HG02885 (cell line): ENCODE results near the gene TLE1.
"Not testable (repeated sequence)": the region's sequence is repeated elsewhere in the genome, so short reads cannot be mapped to it uniquely, and the experiment has no call there.

Source experiments
- ATAC-seq: cut with Tn5 transposase; IDR thresholded peaks from one replicate; pipeline ENCODE4 v1.9.1; 2021; ENCODE audit warnings: mild to moderate bottlenecking; ENCODE audit not compliant: unreplicated experiment, poor library complexity

TLE1 gene

DNA sequence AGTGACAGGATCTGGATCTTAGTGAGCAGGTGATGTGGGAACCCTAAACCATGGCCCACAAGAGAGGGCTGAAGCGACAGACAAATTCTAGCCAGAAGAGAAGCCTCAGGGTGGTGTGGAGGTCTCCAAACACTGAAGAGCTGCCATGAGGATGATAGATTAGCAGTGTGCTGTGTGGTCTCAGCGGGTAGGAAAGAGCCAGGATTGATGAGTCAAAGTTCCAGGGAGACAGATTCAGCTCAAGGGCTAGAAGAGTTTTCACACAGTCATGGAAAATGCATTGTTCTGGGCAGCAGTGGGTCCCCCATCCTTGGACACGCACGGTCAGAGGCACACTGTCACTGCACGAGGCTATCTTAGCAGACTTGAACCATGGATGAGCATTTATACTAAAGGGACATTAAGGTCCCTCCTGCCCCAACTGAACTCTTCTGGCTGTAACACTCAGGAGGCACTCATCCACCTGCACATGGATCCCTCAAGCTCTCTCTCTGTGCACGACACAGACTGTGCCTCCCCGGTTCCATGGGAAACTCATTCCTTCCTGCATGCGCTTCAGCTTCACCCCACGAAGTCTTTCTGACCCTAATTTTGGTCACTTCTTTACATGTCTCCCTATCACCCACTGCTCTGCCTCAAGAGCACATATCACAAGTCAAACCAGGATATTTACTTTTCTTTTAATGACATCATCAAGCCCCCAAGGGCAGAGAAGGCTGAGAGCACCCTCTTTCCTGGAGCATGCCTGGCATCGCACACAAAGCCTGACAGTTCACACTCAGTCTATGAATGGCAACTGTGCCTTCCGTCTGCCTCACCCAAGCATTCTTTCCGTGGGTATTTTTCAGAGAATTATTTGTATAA, 84.8 kb downstream of the TLE1 start:
- ATAC-seq = no peak

DNA sequence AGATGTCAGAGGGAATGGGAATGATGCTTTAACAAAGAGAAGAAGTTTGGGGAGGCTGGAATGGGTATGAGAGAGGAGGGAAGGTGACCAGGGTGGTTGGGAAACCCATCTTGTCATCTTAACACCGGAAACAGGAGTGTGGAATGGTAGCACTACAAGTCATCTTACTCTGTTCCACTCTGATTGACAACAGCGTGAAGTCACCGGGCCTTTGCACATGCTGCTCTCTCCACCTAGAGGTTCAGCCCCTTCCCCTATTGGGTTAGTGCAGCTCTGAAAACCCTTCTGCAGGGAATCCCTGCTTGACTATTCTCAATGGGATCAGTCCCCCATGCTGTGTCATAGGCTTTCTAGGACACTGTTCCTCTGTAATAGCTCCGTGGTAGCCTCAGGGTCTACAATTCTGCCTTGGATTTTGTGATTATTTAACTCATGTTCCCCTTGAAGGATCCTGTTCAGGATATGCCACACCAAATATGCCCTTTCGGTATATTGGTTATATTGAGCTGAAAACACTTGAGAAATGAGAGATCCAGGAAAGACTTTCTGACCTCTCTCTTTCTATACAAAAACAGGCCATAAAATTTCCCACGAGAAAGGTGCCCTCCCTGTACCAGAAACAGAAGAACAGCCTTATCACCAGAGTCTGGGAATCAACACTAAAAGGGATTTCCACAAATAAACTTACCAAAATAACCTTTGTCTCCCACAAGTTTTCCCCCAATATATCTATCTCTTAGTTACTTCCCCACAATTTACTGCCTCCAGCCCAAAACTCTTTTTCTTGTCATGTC, 86.3 kb downstream of the TLE1 start:
- ATAC-seq = no peak

DNA sequence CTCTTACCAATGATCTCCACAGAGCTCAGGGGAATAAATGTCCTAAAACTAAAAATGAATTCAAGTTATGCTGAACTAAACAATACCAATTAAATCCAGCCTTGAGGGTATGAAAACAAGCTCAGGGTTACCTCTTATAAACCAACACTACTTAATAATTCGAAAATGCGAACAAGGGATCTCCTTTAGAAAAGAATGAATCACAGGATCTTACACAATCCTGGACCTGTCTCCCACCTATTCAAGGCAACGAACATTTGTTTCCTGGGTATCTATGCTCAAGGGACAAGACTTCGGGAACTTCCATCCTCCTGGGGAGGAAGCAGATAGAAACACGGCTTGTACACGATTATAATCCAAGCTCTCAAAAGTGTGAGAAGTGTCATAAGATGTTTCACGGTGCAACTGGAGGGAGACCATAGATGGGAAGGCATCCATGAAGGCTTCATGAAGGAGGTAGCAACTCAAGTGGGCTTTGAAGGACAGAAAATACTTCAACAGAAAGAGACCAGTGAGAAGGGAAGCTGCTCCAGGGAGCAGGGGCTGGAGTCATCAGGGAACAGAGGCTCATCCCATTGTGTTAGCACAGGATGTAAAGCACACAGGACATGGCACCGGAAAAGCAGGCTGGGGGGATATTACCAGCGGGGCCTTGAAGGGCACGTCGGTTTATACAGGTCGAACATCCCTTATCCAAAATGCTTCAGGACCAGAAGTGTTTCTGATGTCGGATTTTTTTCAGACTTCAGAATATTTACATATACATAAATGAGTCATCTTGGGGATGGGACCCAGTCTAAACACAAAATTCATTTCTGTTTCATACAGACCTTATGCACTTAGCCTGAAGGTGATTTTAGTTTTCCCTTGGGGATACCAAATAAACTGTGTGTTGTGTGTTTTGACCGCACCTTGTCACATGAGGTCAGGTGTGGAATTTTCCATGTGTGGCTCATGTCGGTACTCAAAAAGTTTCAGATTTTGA, 87.4 kb downstream of the TLE1 start:
- ATAC-seq = peak; percentile 78

DNA sequence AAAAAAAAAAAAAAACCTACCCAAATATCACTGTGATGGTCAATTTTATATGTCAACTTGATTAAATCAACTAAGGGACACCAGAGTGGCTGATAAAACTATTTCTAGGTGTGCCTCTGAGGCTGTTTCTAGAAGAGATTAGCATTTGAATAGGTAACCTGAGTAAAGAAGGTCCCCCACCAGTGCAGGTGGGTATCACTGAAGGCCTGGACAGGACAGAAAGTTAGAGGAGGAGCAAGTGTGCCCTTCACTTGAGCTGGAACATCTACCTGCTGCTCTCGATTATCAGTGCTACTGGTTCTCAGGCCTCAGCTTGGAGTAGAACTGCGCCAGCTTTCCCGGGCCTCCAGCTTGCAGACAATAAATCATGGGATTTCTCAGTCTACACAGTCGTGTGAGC, 88.7 kb downstream of the TLE1 start:
- ATAC-seq = no peak

DNA sequence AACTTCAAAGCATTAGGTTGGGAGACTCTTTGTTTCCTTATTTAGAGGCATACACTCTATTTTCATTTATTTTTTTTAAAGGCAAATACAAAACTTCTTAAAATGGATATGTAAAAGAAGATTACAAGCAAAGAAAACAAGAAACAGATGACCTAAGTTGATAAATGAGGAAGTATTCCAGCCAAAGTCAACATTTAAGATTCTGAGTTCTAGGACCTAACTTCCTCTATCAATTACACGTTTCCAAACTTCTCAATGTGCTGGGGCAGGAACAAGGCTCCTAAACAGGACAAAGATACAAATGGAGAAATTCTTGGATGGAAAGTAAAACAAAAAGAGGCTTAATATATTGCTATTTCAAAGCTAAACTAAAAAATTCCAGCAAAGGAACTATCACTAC, 89.5 kb downstream of the TLE1 start:
- ATAC-seq = no peak

DNA sequence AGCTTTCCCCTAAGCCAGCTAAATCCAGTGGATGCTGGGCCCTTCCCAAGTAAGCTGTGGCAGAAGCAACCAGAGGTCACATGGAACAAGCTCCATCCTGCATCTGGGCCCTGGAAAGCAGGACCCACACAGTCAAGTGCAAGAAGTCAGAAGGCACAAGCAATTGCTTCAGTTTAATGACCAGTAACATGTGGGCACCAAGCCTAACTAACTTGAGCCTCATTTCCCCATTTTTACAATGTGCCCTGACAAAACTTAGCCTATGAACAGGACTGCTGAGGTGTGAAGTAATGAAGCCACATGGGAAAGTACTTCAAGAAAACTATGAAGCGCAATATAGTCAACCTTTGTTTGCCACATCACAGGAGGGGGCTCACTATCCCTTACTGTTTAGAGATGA, 90.5 kb downstream of the TLE1 start:
- ATAC-seq = no peak

DNA sequence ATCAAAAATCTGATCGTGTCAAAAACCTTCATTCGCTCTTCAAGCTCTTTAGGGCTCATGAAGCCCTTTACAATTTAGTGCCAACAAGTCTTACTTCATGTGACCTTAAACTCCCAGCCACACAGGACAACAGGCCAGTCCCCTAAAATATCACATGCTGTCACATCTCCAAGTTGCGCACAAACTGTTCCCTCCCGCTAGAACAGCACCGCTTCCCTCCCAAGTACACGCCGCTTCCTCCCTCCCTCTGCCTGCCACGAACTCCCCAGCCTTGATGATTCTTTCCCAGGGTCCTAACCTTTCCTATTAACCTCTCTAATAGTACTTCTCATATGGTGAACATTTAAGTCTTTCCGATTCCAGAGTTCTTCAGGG, 91.2 kb downstream of the TLE1 start:
- no peak for ATAC-seq

DNA sequence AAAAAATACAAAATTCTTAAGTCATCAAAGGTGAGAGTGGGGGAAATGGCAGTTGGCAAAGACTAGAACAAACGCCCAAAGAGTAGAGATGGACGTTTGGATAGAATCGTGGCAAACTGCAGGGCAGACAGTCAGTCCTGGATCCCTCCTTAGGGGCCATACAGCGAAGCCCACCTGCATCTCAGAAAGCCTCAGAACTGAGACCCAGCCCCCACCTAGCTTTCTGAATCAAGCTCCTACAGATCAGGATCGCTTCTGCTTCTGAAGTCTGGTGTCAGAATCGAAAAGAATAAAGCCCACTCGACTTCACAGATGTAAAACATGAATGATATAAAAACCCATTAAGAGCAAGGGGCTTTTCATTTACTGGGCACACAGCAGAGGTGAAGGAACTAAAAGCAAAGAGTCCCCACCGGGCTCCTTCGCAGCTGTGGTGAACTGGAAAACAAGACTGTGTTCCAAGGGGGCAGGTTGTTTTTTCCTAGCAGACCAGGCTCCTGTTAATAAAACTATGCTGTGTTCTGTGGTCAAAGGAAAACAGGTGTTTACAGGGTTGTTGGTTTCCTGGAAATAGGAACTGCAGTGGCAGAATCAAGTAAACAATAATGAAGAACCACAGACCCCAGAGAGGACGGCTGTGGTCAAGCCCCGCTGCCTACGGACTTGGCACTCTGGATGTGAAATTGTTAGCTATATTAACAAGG, 91.8 kb downstream of the TLE1 start:
- no peak for ATAC-seq

DNA sequence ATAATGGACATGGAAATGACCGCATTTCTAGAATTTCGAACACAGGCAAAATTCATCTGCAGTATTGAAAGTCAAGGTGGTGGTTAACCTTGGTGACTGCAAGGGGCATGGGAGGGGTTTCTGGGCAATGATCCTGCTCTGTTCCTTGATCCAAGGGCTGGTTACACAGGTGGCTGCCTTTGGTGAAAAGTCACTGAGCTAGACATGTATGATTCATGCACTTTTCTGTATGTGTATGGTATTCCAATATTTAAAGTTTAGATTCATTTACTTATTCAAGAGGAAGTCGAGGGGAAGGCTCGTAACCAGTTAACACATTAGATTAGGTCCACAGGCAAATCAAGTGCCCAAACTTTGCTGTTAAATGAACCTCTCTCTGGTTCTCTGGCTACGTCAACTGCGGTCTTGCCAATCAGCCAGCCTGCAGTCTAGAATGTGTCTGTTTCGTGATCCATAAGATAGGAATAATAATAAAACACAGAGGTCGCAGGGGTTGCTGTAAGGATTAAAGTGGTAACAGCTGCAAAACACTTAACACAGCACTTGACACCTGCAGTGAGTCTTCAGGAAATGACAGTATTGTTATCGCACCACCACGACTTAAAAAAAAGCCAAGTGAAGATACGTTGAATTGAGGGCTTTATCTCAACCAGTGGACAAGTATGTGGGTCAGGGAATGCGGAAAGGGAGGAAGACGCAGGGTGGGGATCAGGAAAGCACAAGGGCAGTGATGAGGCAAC, 92.5 kb downstream of the TLE1 start:
- ATAC-seq = no peak

DNA sequence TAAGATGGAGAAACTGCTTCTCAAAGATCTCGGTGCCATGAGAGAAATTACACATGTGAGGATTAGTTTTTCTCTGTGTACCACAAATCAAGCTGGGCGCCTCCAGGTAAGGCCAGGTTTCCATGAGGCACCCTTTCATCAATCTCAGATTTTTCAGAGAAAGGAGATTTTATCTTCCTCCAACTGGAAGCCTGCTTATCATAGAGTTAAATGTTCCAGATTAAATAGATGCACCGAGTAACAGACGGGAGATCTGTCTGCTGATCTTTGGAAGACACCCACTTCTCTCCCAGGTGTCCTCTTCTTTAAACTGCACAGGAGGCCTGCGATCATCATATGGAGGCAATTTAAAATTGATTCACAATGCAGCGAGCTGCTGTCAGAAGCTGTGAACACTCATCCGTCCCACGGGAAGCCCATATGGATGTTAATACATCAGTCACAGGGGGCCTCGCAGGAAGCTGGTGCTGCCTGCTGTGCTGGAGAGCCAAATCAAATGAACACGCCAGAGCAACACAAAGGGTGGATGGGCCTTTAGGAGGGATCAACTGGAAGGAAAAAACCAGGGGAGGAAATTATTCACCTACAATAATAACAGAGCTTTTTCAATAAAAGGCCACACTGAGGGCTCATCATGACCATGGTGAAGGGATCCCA, 93.3 kb downstream of the TLE1 start:
- no peak for ATAC-seq

DNA sequence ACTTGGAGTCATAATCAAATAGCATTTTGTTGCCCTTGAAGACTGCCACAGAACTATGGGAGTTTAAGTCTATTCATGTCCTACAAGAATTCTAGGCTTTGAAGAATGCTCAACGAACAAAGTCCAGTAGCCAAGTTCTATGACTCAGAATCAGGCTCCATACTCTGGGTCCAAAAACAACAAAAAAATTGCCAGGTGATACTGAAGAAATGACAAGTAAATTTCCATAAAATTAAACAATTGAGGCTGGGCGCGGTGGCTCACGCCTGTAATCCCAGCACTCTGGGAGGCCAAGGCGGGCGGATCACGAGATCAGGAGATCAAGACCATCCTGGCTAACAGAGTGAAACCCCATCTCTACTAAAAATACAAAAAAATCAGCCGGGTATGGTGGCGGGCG, 94.1 kb downstream of the TLE1 start:
- not testable (repeated sequence) for ATAC-seq

DNA sequence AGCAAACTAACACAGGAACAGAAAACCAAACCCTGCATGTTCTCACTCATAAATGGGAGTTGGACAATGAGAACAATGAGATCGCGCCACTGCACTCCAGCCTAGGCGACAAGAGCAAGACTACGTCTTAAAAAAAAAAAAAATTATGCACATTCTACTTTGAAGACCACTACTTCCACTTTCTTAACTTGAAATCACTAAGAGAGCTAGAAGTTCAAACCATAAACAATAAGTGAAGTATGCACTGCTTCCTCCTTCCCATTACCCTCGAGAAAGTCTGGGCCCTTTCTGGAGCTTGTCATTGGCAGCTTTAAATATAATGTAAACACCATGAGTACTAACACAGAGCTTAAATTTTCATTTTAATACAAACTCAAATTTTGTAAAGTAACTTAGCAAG, 94.9 kb downstream of the TLE1 start:
- ATAC-seq = no peak

DNA sequence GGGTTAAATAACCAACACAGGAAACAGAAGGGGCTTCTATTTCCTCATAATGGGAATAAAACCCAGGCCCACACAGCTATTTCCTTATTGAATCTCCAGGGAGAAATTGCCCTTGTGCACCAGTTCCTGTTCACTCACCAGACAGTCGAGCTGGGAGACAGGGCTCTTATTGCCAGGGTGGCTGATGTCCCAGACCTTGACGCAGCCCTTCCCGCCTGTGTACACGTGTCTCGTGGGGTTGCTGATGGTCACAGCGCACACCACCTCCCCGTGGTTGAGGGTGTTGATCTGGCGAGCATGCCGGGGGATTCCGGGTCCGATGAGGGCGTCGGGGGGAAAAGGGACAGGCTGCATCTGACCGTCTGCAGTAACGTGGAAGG, 96.5 kb downstream of the TLE1 start:
- no peak for ATAC-seq

DNA sequence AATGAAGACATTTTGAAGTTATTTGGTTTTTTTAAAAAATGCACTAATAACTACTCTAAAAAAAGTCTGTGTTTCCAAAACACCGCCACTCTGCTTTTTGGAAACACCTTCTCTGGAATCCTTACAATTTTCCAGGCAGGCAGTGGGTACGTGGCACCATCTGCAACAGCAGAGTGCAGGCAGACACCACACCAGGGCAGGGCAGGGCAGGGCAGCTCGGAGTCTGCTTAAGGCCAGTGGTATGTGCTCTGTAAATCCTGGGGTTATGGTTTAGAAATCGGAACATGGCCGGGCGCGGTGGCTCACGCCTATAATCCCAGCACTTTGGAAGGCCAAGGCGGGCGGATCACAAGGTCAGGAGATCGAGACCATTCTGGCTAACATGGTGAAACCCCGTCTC, 97.6 kb downstream of the TLE1 start:
- ATAC-seq = no peak

DNA sequence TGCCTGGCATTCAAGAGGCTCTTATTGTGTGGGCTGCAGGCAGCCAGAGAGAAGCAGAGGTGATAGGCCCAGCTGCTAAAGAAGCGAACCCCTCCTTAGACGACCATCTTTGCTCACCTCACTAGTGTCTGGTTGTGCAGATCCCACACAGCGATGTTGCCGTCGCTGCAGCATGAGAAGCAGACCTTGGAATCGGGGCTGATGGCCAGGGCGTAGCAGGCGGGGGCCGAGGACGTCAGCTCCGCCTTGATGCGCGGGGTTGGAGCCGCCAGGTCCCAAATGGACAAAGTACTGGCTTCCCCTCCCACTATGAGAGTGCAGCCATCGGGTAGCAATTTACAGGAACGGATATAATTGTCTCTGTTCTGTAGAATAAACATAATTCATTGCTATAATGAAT, 98.7 kb downstream of the TLE1 start:
- no peak for ATAC-seq

DNA sequence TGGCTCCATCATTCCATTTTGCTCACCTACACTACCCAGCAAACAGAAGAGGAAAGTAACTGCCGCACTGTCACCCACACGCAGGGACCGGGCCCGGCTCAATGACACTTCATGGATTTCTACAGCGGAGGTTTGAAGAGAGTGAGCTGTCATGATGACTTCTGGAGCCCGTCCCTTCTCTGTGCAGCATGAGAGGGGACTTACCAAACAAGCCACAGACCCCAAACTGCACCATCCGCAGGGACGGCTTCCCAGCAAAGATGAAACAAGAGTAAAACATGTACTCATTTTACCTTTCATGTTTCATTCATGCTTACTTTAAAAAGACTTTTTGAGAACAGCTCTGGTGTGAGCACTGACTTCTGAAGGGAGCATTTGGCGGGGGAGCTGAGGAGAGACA, 99.5 kb downstream of the TLE1 start:
- ATAC-seq = no peak

DNA sequence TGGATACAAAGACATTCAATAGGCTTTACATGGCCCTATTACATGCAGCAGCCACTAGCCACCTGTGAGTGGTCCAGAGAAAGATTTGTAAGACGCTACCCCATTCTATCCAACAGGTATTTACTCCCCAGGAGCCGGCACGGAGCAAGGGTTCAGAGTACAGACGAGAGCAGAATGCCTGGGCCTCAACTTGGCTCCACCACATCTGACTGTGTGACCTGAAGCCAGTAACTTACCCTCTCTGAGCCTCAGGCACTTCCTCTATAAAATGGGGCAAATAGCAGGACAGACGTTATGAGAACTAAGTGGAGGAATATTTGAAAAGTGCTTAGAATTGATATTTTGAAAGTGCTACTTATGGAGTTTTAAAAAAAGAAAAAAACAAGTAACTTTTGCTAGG, 100.0 kb downstream of the TLE1 start:
- no peak for ATAC-seq

DNA sequence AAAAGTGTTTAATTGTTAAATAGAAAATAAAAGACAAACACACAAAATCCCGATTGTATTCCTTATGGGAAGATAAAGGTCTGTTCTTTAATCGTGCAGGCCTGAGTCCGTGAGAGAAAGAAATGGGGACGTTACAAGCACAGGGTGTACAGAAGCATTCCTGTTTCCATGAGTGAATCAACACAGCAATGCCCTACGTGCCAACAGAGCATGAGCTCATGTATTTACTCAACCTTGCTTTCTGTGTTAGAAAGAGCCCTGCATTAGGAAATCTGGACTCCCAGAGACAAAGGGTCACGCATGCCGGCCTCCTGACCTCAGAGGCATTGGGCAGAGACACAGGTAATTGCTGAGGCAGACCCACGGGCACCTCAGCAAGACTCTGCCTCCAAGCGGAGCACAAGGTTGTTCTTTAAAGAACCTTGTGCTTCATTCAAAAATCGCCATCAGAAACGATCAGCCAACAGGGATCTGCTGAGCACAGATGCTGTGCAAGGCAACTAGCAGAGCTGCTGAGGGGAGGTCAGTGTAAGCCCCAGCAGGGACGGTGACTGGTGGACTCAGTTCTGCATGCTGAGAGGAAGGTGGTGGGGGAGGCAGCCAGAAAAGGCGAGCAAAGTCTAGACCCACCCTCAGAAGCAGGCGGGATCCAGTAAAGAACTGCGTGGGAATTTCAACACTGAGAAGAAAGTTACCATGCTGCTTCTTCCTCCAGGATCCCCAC, 101.0 kb downstream of the TLE1 start:
- no peak for ATAC-seq
